GM12864 (cell line): Measurements from ENCODE around the gene PAPLN.
"Not testable (repeated sequence)": the region's sequence is repeated elsewhere in the genome, so short reads cannot be mapped to it uniquely, and the experiment has no call there.

Experiments used
- DNase-seq: peaks from one replicate; pipeline ENCODE4 v3.0.0-alpha.2; 2011; ENCODE audit warnings: low read depth
- H3K4me3 ChIP-seq: 2 replicates; pipeline ENCODE4 v1.5.1; 2011; ENCODE audit warnings: mild to moderate bottlenecking, low read depth, low read length, control low read depth
- CTCF ChIP-seq: IDR thresholded peaks from 2 replicates; pipeline ENCODE4 v1.5.1; 2011; ENCODE audit warnings: low read depth, mild to moderate bottlenecking, moderate library complexity, low read length, control low read depth, inconsistent platforms; ENCODE audit errors: missing control alignments

The PAPLN gene

GRCh38 chr14:73290279-73290678, 53.0 kb downstream of the PAPLN start:
- H3K4me3 ChIP-seq: no peak overlapping the region
- no peak for TF ChIP-seq CTCF
- peak; percentile 47 for DNase-seq

GRCh38 chr14:73293782-73294781, 56.8 kb downstream of the PAPLN start:
- H3K4me3 ChIP-seq: no peak overlapping the region
- TF ChIP-seq CTCF: no peak
- no peak for DNase-seq

GRCh38 chr14:73295198-73295796, 58.0 kb downstream of the PAPLN start:
- no peak for DNase-seq
- peak; percentile 55 for TF ChIP-seq CTCF
- H3K4me3 ChIP-seq: no peak overlapping the region

GRCh38 chr14:73305499-73305898, 68.2 kb downstream of the PAPLN start:
- no peak overlapping the region for H3K4me3 ChIP-seq
- DNase-seq: no peak
- TF ChIP-seq CTCF: no peak

GRCh38 chr14:73307261-73307660, 70.0 kb downstream of the PAPLN start:
- no peak for TF ChIP-seq CTCF
- H3K4me3 ChIP-seq: no peak overlapping the region
- no peak for DNase-seq

- H3K4me3 ChIP-seq, DNase-seq: not testable (repeated sequence)
These were observed 71.9 kb downstream of the PAPLN start for GRCh38 chr14:73309207-73309606.

- no peak for TF ChIP-seq CTCF
- no peak for DNase-seq
- H3K4me3 ChIP-seq: no peak overlapping the region
These were observed 74.4 kb downstream of the PAPLN start for GRCh38 chr14:73311708-73312030.
